Stimulated activated CD8-positive, alpha-beta memory T cell treated with anti-CD3 and anti-CD28 coated beads, Interleukin-15, amount 100 ng/mL, for 48 hours (primary cell): Measurements from ENCODE around the gene SPON1.
"Not testable (repeated sequence)": the region's sequence is repeated elsewhere in the genome, so short reads cannot be mapped to it uniquely, and the experiment has no call there.

ENCODE experiments used
- DNase-seq, 2 donors: peaks; one replicate each; pipeline ENCODE4 v3.0.0-alpha.2; 2020; ENCODE audit warnings: low read depth in 2 of 2

The SPON1 gene

DNA sequence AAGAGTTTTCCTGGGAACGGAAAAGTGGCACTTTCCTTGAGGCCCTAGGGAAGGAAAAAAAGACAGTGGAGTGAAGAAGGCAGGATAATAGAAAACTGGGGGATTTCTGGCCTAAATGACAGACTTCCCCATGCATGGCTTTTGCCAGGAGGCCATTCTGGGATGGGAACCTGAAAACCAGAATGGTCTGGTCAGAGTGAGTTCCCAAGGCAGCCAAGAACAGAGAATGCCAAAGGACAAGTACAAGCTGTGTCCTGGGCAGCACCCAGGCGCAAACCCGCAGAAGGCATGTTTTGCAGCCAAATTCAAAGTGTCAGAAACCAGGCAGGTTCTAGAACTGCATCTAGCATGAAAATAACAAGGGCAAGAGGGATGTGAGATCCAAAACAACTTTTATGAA, 162.4 kb downstream of the SPON1 start:
- no peak for DNase-seq

DNA sequence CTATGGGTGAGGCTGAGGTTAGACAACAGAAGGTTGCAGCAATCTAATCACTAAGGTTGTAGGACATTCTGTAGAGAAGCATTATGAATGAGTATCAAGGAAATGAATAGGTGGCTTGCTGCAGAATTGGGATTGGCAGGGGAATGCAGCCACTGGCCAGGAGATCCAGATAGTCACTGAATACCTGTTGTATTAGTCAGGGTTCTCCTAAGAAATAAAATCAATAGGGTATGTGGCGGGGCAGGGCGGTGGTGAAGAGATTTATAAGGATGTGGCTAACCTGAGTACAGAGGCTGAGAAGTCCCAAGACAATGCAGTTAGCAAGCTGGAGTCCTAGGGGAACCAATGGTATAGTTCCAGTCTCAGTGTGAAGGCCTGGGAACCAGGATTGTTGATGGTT, 163.0 kb downstream of the SPON1 start:
- no peak for DNase-seq

DNA sequence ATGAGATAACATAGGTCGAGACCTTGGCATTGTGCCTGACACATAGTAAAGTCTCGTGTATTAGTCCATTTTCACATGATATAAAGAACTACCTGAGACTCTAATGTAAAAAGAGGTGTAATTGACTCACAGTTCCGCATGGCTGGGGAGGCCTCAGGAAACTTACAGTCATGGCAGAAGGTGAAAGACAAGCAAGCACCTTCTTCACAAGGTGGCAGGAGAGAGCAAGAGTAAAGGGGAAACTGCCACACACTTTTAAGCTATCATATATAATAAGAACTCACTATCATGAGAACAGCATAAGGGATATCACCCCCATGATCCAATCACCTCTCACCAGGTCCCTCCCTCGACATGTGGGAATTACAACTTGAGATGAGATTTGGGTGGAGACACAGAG, 165.2 kb downstream of the SPON1 start:
- DNase-seq = no peak

DNA sequence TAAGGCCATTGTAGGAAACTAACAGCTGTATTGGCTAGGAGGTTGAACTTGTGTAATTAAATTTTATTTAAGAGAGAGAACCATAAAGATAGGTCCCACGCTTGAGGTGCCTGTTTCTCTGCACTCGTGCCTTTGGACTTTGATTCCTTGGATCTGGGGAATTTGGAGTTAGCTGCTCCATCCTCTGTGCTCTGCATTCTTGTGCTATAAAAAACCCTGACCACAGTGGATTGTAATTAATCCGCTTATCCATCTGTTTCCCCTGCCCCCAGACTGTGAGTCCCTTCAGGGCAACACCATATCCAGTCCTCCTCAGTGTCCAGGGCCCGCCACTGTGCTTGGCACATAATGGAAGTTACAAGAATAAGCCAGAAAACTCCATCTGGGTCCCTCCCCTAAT, 169.8 kb downstream of the SPON1 start:
- no peak for DNase-seq

DNA sequence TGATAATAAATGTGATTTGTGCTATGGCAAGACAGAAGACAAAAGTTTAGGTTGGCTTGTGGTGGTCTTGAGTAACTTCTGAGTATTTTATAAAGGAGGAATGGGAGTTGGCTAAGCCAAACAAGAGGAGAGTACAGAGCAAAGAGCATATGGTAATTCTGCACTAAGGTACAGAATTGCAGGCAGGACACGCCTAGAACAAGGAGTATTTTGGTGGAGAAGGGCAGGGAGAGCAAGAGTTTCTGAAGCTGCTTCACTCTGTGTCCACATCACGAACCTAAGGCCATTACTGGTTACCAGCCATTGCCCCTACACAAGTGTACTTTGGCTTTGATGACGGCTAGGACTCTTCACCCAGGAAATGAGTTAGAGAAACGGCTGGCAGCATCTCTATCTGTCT, 170.9 kb downstream of the SPON1 start:
- no peak for DNase-seq

DNA sequence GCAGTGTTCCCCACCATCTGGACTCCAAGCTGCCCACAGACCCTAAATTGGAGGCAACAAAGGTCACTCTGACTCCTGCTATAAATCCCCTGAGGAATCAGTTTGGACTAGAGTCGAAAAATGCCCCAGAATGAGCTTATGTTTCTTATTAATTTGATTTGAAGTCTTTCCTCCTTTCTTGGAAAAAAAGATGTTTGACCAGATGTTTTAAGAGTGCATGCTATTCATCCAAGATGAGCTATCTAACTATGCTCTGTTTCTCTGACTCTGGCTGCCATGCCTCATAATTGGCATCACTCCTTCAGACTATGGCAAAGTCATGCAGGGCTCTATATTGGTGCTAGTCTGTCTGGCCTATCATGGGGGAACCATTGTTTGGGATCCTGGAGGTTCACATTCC, 174.0 kb downstream of the SPON1 start:
- DNase-seq = no peak

DNA sequence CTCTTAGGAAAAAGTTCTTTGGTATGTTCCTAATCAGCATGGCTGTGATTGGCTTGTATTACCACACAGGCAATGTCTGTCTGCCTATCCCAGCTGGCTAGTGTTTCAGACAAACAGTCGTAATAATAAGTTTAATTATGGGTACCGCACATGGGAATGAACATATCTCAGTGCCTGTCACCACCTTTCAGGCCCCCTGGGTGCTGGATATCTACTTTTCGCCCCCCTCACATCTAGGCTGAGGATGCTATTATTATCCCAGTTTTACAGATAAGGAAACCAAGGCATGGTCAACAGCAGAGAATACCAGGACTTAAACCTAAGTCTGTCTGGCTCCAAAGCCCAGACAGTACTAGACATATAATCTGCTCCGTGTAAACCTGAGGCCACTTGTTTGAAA, 174.8 kb downstream of the SPON1 start:
- no peak for DNase-seq

DNA sequence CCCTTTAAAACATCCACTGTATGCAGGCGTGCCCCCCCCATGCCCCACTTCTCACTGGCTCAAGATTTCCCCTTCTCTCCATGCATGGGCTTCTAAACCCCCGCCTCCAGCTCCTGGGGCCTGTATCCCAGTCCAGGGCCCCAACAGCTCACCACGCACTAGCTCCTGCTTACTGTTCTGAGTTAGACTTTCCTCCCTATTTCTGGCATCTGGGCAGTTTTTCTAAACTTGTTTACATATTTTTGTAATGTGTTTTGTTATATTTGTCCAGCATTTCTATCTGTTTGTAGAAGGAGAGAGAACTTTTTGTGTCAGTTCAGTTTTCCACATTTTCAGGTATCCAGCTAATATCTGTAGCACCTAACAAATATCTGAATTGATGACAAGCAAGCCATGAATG, 178.5 kb downstream of the SPON1 start:
- DNase-seq = no peak

DNA sequence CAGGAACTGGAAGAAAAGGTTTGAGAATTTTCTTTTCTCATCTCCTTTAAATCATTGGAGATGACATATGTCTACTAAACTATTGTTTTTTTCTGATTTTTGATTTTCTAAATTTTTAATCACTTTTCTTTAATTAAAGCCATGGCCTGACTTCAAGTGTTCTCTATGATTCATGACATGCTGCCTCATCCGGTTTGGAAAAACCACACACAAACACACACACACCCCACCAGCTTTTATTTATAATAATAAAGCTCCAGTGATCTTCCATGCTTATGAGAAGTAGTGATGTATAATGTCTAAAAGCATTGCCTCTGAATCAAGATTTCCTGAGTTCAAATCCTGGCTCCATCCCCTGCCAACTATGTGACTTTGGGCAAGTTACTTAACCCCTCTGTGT, 179.2 kb downstream of the SPON1 start:
- DNase-seq = no peak

DNA sequence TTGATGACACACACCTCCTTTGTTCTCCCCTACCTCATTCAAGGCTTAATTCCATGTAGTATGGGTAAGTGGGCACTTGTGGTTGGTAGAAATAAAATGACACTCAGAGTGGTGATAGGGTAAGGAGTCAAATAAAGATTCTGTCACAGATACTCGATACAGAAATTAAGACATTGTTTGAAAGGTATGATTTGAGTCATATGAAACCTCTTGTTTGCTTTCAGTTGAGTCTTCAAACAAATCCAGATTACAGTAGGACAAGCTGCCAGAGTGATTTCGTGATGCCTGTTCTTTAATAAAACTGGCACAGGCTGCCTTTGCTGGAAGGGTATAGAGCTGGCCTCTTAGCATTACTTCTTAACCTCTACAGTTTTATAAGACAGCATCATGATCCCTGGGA, 182.4 kb downstream of the SPON1 start:
- DNase-seq = no peak

DNA sequence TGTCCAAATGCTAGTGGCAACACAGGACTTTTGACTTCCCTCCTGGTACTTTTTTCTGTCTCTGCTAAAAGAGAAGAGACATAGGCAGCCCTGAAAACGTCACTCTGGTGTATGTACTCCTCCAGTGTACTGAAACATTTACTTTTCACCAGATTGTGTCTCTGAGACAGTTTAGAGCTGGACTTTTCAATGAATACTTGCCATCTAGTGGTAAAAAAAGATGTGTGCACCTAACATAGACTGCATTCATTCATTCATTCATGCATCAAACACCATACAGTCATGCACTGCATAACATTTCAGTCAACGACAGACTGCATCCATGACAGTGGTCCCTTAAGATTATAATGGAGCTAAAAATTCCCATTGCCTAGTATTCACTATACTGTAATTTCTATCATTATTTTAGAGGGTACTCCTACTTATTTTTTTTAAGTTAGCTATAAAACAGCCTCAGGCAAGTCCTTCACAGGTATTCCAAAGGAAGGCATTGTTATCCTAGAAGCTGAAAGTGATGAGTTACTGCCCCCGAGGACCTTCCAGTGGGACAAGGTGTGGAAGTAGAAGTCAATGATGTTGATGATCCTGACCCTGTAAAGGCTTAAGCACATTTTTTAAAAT, 186.2 kb downstream of the SPON1 start:
- no peak for DNase-seq

DNA sequence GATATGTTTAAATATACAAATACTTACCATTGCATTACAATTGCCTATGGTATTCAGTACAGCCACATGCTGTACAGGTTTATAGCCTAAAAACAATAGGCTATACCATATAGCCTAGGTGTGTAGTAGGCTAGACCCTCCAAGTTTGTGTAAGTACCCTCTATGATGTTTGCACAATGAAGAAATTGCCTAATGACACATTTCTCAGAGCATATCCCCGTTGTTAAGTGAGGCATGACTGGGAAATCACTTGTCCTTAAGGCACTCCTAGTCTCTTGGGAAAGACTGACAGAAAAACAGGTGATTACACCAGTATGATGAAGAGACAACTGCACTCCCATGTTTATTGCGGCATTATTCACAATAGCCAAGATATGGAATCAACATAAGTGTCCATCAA, 187.2 kb downstream of the SPON1 start:
- no peak for DNase-seq

DNA sequence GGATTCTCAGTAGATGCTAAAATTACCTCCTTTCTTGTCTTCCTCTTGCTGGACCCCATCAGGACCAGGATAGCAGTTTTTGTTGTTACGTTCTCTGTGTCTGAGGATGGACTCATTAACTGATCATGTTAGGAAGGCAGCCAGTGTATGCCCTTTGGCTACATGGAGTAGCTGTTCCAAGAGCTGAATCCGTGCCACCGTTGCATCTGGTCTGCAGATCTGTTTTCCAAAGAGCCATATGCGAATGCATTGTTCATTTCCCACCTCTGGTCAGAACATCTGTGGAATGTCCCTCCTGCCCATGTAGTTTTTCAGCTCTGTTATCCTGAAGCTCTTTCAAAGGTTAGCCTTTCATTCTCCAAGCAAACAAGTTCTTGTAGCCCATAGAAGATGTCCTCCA, 188.4 kb downstream of the SPON1 start:
- no peak for DNase-seq

DNA sequence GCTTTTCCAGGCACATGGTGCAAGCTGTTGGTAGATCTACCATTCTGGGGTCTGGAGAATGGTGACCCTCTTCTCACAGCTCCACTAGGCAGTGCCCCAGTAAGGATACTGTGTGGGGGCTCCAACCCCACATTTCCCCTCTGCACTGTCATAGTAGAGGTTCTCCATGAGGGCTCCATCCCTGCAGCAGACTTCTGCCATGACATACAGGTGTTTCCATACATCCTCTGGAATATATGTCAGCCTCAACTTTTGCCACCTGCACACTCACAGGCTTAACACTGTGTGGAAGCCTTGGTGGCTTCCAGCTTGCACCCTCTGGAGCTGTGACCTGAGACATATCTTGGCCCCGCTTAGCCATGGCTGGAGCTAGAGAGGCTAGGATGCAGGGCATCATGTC, 191.6 kb downstream of the SPON1 start:
- not testable (repeated sequence) for DNase-seq

DNA sequence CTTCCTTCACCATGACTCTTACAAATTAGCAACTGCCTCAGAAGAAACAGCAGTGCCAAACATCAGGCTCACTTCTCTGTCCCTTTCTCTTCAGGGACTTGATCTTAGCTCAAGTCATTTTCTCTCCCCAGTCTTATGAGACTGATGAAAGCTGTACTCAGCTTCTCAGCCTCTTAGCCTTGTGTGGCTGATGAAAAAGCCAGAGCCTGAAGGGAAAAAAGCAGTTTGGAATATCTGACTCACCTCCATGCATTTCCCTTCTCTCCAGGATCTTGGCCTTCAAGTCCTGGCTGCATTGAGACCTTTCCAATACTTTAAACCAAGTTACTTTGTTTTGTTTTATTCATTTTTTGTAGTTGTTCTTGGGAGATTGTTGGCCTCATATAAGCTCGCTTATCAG, 195.9 kb downstream of the SPON1 start:
- no peak for DNase-seq

DNA sequence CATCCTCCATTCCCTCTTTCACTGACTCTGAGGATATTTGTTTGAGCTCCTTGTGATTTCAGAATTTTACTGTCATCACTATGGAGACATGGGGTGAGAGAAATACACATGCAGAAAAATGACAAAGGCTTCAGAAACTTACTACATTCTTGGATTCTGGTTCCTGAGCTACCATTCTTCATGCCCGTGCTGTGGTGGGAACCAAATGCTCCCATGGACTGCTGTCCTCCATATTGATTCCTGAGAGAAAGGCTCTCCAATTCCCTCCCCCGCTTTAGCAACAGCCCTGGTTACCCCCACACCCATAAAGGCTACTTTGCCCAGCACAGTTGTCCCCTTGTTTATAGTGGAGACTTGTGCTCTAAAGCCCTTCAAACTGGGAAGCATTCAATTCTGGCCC, 201.1 kb downstream of the SPON1 start:
- no peak for DNase-seq

DNA sequence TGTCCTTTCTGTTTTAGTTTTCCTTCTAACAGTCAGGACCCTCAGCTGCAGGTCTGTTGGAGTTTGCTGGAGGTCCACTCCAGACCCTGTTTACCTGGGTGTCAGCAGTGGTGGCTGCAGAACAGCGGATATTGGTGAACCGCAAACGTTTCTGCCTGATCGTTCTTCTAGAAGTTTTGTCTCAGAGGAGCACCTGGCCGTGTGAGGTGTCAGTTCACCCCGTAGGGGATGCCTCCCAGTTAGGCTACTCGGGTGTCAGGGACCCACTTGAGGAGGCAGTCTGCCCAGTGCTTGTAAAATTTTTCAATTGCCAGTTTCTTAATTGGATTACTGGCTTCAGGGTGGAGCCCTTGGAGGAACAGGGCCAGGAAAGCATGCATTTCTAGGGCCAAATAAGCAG, 211.2 kb downstream of the SPON1 start:
- DNase-seq = not testable (repeated sequence)

DNA sequence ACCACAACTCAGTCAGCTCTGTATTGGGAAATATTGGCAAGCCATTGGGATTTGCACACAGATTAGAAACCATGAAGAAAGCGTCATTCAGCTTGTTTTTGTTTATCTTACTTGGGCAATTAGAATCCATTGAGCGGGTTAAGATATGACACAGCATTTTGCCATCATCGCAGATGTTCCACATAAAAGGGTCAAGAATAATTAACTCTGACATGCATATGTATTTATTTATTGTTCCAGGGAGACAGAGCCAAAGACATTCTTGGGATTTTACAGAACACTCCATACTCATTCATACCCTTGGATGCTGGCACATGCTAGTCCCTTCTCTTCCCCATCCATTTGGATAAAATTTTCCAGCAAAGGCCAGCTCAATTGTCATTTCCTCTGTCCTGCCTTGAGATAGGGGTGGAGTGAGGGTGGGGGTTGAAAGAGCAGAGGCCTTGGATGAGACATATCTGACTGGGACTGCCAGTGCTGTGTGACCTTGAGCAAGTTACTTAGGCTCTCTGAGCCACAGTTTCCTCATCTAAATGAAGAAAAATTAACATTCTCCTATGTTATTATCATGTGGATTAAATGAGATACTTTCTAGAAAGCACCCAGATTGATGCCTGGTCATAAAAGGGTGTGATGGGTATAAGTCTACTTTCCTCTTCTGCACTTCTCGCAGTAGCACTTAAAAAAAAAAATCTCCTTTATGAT, 216.7 kb downstream of the SPON1 start:
- DNase-seq = no peak

DNA sequence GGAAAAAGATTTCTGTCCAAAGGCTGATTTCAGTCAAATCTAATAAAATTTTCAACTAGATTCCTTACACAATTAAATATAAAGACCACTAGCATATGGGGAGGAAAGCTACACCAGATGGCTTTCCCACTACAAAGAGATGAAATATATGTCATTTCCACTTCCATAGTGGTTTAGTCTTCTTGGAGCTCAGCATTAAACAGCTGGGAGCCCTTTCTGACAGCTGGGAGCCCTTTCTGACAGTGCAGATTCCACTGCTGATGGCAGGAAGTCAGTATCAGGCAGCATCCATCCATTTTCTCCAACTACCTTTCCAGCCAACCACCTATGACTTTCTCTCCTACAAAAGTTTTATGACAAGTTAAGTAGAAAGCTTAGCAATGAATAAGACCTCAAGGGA, 218.6 kb downstream of the SPON1 start:
- DNase-seq = no peak

DNA sequence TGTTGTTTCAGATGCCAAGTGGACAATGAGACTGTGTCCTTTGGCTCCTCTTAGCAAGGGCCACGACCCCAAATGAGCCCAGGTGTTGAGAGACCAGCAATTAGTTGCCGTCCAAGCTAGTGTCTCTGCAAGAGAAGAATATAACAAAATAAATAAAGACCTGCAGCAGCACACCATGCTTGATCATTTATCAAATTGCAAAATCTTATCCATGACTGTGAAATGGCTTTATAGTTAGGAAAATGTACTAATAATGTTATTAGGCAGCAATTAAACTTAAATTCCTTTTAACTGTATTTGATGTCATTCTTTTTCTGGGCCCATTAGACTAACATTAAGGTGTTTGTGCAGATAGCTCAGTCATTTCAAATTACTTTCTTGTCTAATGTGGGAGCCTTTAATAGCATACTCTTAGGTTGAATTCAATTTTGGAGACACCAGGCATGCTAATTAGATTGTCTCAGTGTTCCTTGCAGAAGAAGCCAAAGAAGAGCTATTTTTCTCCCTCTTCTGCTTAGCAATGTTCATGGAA, 220.4 kb downstream of the SPON1 start:
- DNase-seq = no peak

DNA sequence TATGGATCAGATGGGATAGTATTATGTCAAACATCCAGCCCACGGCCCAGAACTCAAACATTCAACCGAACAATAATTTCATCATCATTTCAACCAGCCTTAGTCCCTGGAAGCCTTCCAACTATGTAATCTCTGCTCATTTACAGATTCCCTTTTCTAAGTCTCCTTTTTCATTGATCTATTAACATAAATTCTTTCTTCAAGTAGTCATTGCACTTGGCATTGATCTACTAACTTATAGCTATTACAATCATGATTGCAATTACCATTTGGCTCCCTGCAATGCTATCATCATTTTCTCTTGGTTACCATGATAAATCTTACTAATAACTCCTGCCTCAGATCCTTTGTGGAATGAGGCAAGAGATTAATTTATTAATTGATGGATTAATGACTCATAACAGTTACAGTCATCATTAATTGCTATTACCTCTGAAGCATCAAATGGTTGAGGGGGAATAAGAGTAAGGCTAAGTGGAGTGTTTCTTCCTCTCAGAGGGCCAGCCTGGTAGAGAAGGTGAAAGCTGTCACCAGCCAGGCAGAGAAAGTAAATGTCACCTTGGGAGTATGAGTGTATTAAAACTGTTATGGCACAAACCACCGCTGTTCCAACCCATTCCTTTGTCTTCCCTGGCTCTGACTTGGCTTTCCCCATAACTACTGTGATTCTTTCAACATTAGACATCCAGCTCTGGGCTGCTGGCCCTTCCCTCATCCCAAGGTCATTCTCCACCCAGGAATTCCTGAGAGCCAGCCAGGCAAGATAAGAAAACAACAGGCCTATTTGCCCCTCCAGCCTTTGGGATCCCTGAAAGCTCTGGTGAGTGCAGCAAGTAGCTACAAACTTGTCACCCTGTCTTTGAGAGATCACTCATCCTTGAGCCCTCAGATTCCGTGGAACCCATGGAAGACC, 221.8 kb downstream of the SPON1 start:
- DNase-seq = no peak

DNA sequence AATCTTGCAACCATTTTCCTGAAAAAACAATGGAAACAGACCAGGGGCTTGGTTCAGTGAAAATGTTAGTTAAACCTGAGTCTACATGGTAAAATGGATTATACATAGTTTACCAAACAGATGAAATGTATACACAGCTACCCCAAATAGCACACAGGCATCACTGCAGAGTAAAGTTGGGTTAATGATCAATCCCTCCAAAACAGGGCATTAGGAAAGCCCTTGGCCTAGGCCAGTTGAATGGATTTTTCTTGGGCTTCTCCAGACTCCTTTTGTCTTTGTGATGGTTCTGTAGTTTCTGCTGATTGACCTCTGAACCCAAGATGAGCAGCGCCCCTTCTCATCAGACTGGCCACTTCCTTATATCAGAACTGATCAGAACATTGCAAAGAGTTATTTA, 222.9 kb downstream of the SPON1 start:
- DNase-seq = no peak
